Measurements from ENCODE around the gene HERC2. TPM values are rescaled to one million over a fixed set of nuclear protein-coding genes. Genes with fewer than 3 reads are reported as not detected.

The HERC2 gene
- total RNA-seq, 4 donors from 2014 or later = 59.3 to 88.1 (median 71.0) TPM

DNA sequence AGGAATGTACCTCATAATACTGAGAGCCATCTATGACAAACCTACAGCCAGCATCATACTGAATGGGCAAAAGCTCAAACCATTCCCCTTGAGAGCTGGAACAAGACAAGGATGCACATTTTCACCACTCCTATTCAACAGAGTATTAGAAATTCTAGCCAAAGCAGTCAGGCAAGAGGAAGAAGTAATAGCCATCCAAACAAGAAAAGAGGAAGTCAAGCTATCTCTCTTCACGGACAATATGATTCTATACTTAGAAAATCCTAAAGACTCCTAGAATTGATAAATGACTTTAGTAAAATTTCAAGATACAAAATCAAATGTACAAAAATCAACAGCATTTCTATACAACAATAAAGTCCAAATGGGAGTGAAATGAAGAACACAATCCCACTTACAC, 253.0 kb downstream of the HERC2 start:
- no peak for TF ChIP-seq POLR2A (IDR thresholded peaks at IDR 0.05)
- TF ChIP-seq, protein P1, sequence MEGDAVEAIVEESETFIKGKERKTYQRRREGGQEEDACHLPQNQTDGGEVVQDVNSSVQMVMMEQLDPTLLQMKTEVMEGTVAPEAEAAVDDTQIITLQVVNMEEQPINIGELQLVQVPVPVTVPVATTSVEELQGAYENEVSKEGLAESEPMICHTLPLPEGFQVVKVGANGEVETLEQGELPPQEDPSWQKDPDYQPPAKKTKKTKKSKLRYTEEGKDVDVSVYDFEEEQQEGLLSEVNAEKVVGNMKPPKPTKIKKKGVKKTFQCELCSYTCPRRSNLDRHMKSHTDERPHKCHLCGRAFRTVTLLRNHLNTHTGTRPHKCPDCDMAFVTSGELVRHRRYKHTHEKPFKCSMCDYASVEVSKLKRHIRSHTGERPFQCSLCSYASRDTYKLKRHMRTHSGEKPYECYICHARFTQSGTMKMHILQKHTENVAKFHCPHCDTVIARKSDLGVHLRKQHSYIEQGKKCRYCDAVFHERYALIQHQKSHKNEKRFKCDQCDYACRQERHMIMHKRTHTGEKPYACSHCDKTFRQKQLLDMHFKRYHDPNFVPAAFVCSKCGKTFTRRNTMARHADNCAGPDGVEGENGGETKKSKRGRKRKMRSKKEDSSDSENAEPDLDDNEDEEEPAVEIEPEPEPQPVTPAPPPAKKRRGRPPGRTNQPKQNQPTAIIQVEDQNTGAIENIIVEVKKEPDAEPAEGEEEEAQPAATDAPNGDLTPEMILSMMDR (IDR thresholded peaks at IDR 0.05) = no peak
- no peak overlapping the region for H3K4me3 ChIP-seq (replicated peaks in 1 of 3)
- no peak for DNase-seq
- no peaks in the 10 kb centered on the region for H3K27me3 ChIP-seq
- no peak overlapping the region for H3K27ac ChIP-seq
- no peaks in the 10 kb centered on the region for H3K9me3 ChIP-seq
- 63 to 71% methylated on average over 1 of the region's 1 CpG for WGBS, 2 donors
- intact Hi-C loops (cut with DNase I) = no loop called here
- H3K4me1 ChIP-seq = no peaks in the 10 kb centered on the region
- H3K36me3 ChIP-seq = no peaks in the 10 kb centered on the region

DNA sequence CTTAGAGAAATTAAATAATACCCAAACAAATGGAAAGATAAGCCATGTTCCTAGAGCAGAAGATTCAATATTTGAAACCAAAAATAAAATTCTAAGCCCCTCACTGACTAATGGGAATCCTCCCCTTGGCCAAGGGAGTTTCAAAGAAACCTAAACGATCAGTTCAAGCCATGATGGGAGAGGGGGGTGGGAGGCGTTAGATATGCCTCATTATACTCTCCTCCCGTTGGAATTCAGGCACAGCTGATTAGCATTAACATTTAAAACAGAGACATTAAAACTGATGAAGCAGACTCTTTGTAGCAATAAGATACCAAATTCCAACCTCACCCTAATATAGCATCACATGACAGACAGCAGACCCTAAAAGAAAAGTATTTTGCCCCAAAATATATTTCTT, 255.7 kb downstream of the HERC2 start:
- TF ChIP-seq, protein P1 (IDR thresholded peaks at IDR 0.05) = no peak
- no peak for TF ChIP-seq POLR2A (IDR thresholded peaks at IDR 0.05)
- 69 to 75% methylated on average over 3 of the region's 3 CpGs for WGBS, 2 donors
- no peak overlapping the region for H3K27ac ChIP-seq
- DNase-seq = no peak
- H3K27me3 ChIP-seq = no peaks in the 10 kb centered on the region
- H3K9me3 ChIP-seq = no peaks in the 10 kb centered on the region
- H3K4me3 ChIP-seq (replicated peaks in 1 of 3) = no peak overlapping the region
- H3K36me3 ChIP-seq = no peaks in the 10 kb centered on the region
- intact Hi-C loops (cut with DNase I) = no loop called here
- no peaks in the 10 kb centered on the region for H3K4me1 ChIP-seq

Small RNA genes within 50 kb of the gene (small RNA-seq; reads per million reads assigned to genes)
- not detected for gene AC091304.5

Other genes with a start within 250 kb of the HERC2 start
- gene OCA2, start 222.9 kb downstream of the HERC2 start, total RNA-seq = 10 to 100 TPM in 3 of 4 donors, 1 to 10 TPM in 1; 5.5 to 20.5 (median 13.8) TPM
- gene GOLGA6L24, start 35.9 kb upstream of the HERC2 start, total RNA-seq = not detected
- gene GOLGA8F, start 56.5 kb upstream of the HERC2 start, total RNA-seq = not detected
- gene GOLGA8G, start 210.8 kb upstream of the HERC2 start, total RNA-seq = not detected
- gene GOLGA6L25, start 231.4 kb upstream of the HERC2 start, total RNA-seq = not detected